Adipocyte (in vitro differentiated cells): Measurements from ENCODE around the gene SLC6A19.

ENCODE experiments used
- DNase-seq: peaks from one replicate; pipeline ENCODE4 v3.0.0-alpha.2; 2015; ENCODE audit warnings: low read depth
- H3K27me3 ChIP-seq: replicated peaks from 2 replicates; pipeline ENCODE4 v1.7.0; 2013; ENCODE audit warnings: mild to moderate bottlenecking, low read length, moderate library complexity; ENCODE audit not compliant: control insufficient read depth, insufficient read depth
- H3K36me3 ChIP-seq: 2 replicates; pipeline ENCODE4 v1.7.0; 2013; ENCODE audit warnings: low read length, mild to moderate bottlenecking, moderate library complexity; ENCODE audit not compliant: control insufficient read depth, insufficient read depth, severe bottlenecking
- H3K4me1 ChIP-seq: 2 replicates; pipeline ENCODE4 v1.7.0; 2013; ENCODE audit warnings: mild to moderate bottlenecking, low read length, moderate library complexity; ENCODE audit not compliant: control insufficient read depth, insufficient read depth
- H3K4me3 ChIP-seq: 2 replicates; pipeline ENCODE4 v1.7.0; 2013; ENCODE audit warnings: mild to moderate bottlenecking, low read length, moderate library complexity
- H3K9ac ChIP-seq: 2 replicates; pipeline ENCODE4 v1.7.0; 2013; ENCODE audit warnings: mild to moderate bottlenecking, low read length, moderate library complexity
- H3K9me3 ChIP-seq: 2 replicates; pipeline ENCODE4 v1.7.0; 2013; ENCODE audit warnings: mild to moderate bottlenecking, low read length, moderate library complexity; ENCODE audit not compliant: control insufficient read depth

Gene SLC6A19

DNA sequence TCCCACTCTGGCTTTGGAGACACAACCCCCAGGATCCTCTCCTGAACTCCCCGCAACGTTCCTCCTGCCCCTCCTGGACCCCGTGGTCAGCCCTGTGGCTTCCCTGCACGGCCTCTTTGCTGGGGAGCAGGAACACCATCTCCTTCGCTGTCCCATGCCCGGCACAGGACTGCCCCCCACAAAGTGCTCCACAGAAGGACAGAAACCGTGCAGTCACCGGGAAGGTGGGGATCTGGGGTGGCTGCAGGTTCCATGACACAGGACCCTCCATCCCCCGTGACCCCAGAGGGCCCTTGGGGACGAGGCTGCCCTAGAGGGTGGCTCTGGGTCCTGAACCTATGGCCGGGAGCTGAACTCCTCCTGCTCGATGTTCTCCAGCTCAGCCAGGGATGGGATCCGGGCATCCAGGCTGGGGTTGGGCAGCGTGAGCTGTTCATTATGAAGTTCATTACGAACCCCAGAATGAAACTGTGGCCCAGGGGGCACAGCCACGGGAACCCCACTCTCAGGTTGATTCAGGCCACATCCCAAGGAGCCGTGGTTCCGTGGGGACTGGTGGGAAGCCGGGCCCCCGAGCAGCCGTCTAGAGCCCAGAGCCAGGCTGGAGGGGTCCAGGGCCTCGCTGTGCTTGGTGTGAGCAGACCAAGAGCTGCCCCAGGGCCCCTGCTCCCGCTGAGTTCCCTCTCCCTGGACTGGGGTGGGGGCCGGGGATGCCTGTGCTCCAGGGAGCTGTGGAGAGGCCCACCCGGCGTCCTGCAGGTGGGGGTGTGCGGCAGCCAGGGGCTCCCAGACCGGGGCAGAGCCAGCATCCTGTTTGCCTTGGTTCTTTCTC, 684 bp upstream of the SLC6A19 start:
- no peak for DNase-seq
- Histone ChIP-seq H3K36me3 (no peaks in the 10 kb centered on the region), H3K9me3 (no peaks in the 10 kb centered on the region), H3K9ac (no peak overlapping the region), H3K4me3 (no peak overlapping the region), H3K4me1 (no peaks in the 10 kb centered on the region), H3K27me3 (peaks cover 63% of the 10 kb centered on the region)

- H3K4me3 ChIP-seq = no peak overlapping the region
- H3K36me3 ChIP-seq = no peaks in the 10 kb centered on the region
- DNase-seq = no peak
- H3K4me1 ChIP-seq = no peaks in the 10 kb centered on the region
- H3K9ac ChIP-seq = no peak overlapping the region
- H3K9me3 ChIP-seq = no peaks in the 10 kb centered on the region
- H3K27me3 ChIP-seq = peaks cover 57% of the 10 kb centered on the region
Measured at GRCh38 chr5:1202026-1202797, 817 bp downstream of the SLC6A19 start.

- Histone ChIP-seq H3K27me3 (peaks cover 60% of the 10 kb centered on the region), H3K4me1 (no peaks in the 10 kb centered on the region), H3K36me3 (no peaks in the 10 kb centered on the region), H3K9me3 (no peaks in the 10 kb centered on the region), H3K9ac (no peak overlapping the region), H3K4me3 (no peak overlapping the region)
- DNase-seq = no peak
Measured at GRCh38 chr5:1202798-1203185, 1.4 kb downstream of the SLC6A19 start.

GRCh38 chr5:1203311-1203967, 2.0 kb downstream of the SLC6A19 start:
- Histone ChIP-seq H3K4me3 (no peak overlapping the region), H3K36me3 (no peaks in the 10 kb centered on the region), H3K4me1 (no peaks in the 10 kb centered on the region), H3K9ac (no peak overlapping the region), H3K27me3 (peaks cover 59% of the 10 kb centered on the region), H3K9me3 (no peaks in the 10 kb centered on the region)
- no peak for DNase-seq

- DNase-seq = no peak
- H3K9me3 ChIP-seq = no peaks in the 10 kb centered on the region
- H3K4me3 ChIP-seq = no peak overlapping the region
- no peaks in the 10 kb centered on the region for H3K36me3 ChIP-seq
- no peaks in the 10 kb centered on the region for H3K4me1 ChIP-seq
- H3K9ac ChIP-seq = no peak overlapping the region
- peaks cover 59% of the 10 kb centered on the region for H3K27me3 ChIP-seq
Measured at GRCh38 chr5:1203968-1204692, 2.7 kb downstream of the SLC6A19 start.

- Histone ChIP-seq H3K4me3 (no peak overlapping the region), H3K4me1 (no peaks in the 10 kb centered on the region), H3K36me3 (no peaks in the 10 kb centered on the region), H3K9ac (no peak overlapping the region), H3K9me3 (no peaks in the 10 kb centered on the region), H3K27me3 (peaks cover 59% of the 10 kb centered on the region)
- DNase-seq = peak; percentile 22
Measured at GRCh38 chr5:1204693-1205242, 3.4 kb downstream of the SLC6A19 start.

- Histone ChIP-seq H3K9me3 (no peaks in the 10 kb centered on the region), H3K4me3 (no peak overlapping the region), H3K36me3 (no peaks in the 10 kb centered on the region), H3K4me1 (no peaks in the 10 kb centered on the region), H3K9ac (no peak overlapping the region), H3K27me3 (peaks cover 58% of the 10 kb centered on the region)
- DNase-seq = no peak
Measured at GRCh38 chr5:1205255-1206180, 4.1 kb downstream of the SLC6A19 start.

DNA sequence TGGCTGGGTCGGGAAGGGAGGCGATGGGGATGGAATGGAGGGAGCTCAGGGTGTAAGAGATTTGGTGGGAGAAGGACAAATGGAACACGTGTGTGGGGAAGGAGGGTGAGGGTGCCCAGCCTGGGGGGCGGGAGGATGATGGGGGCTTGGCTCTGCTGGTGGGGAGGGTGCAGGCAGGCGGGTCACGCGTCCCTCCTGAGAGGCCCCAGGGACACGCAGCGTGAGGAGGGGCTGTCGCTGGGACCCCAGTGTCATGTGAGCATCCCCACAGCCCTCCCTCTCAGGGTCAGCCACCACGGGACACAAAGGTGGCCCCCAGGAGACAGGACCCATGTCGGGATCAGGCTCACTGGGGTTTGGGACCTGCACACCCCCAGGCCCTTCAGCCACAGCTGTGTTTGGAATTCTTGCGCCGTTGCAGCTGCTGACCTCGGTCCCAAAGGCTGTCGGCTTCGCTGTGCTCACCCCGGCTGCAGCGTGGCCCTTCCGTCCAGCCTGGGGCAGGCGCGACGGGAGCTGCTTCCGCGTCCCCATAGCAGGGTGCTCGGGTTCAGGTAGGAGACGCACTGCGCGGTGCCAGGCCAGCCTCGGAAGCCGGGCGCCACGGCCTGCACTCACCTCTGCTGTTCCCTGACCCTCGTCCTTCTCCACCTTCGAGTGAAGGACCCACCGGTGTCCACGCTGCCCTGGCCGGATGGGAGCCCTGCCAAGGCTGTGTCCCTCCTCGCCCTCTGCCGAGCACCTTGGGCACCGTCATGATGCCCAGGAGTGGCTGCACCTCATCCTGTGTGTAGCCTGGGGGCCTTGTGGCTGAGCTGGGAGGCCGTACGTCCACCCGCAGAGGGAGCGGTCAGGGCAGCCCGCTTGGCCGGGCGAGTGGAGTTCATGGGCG, 5.4 kb downstream of the SLC6A19 start:
- H3K9ac ChIP-seq = no peak overlapping the region
- H3K9me3 ChIP-seq = no peaks in the 10 kb centered on the region
- H3K27me3 ChIP-seq = peaks cover 57% of the 10 kb centered on the region
- no peak overlapping the region for H3K4me3 ChIP-seq
- no peak for DNase-seq
- no peaks in the 10 kb centered on the region for H3K36me3 ChIP-seq
- no peaks in the 10 kb centered on the region for H3K4me1 ChIP-seq

DNA sequence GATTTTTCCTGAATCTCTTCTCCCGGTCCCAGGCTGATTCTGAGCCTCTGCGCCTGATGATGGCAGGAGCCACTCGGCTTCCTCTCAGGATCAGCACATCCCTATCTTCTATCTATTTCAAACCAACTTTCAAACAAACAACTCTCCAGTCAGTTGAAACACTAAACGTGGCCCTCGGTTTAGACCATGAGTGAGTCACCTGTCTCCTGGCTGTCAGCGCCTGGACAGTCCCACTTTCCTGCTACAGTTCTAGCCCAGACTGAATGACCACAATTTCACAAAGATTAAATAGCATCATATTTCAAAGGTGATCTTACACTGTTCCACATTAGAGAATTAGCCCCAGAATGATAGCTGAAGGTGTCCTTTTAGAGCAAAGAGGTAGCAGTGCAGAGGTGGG, 6.2 kb downstream of the SLC6A19 start:
- H3K4me3 ChIP-seq = no peak overlapping the region
- peaks cover 53% of the 10 kb centered on the region for H3K27me3 ChIP-seq
- H3K9ac ChIP-seq = no peak overlapping the region
- H3K9me3 ChIP-seq = no peaks in the 10 kb centered on the region
- no peaks in the 10 kb centered on the region for H3K4me1 ChIP-seq
- no peaks in the 10 kb centered on the region for H3K36me3 ChIP-seq
- no peak for DNase-seq
